HL-60 (cell line): Measurements from ENCODE around the gene CACNA1I.
A peak's percentile ranks its signal among the peaks of the same experiment; 100 is the strongest.

Source experiments
- DNase-seq, 2 experiments: peaks; one replicate each; pipeline ENCODE4 v3.0.0-alpha.2; 2010 to 2020; ENCODE audit warnings: low read depth in 1 of 2, low spot score in 1 of 2
- H3K27ac ChIP-seq: fragments of 250-450 bp; sonication (Bioruptor Pico); replicated peaks from 2 replicates; pipeline ENCODE4 v1.5.1; 2020; ENCODE audit warnings: mild to moderate bottlenecking, moderate library complexity
- H3K27me3 ChIP-seq: fragments of 250-450 bp; sonication (Bioruptor Pico); 2 replicates; pipeline ENCODE4 v1.5.1; 2021; ENCODE audit warnings: mild to moderate bottlenecking, moderate library complexity; ENCODE audit not compliant: insufficient read depth, poor library complexity, severe bottlenecking
- H3K4me3 ChIP-seq: replicated peaks from 2 replicates; pipeline ENCODE4 v1.5.1; 2011; ENCODE audit warnings: mild to moderate bottlenecking, control low read depth, low read length; ENCODE audit not compliant: insufficient read depth
- CTCF ChIP-seq: IDR thresholded peaks from one replicate; pipeline ENCODE4 v1.5.1; 2011; ENCODE audit warnings: low read length, control low read depth, inconsistent platforms; ENCODE audit not compliant: insufficient read depth
- GABPA ChIP-seq: IDR thresholded peaks from 2 replicates; pipeline ENCODE4 v1.6.1; 2012; ENCODE audit warnings: low read depth
- POLR2AphosphoS5 ChIP-seq: IDR thresholded peaks from 2 replicates; pipeline ENCODE4 v1.6.1; 2012; ENCODE audit warnings: low read depth
- SPI1 ChIP-seq: IDR thresholded peaks from 2 replicates; pipeline ENCODE4 v1.6.1; 2012; ENCODE audit warnings: low read depth, mild to moderate bottlenecking, borderline replicate concordance
- TF ChIP-seq, protein P1 (sequence below): IDR thresholded peaks from 2 replicates; pipeline ENCODE4 v1.6.1; 2012; ENCODE audit warnings: low read depth; ENCODE audit not compliant: insufficient replicate concordance

The CACNA1I gene

GRCh38 chr22:39558254-39558727 lies 12.3 kb upstream of the CACNA1I start:
- Histone ChIP-seq H3K27ac (no peak overlapping the region), H3K4me3 (no peak overlapping the region), H3K27me3 (peaks cover 35% of the 10 kb centered on the region)
- no peak for DNase-seq
- TF ChIP-seq CTCF (no peak), POLR2AphosphoS5 (no peak), GABPA (no peak), SPI1 (no peak)
- TF ChIP-seq, protein P1, sequence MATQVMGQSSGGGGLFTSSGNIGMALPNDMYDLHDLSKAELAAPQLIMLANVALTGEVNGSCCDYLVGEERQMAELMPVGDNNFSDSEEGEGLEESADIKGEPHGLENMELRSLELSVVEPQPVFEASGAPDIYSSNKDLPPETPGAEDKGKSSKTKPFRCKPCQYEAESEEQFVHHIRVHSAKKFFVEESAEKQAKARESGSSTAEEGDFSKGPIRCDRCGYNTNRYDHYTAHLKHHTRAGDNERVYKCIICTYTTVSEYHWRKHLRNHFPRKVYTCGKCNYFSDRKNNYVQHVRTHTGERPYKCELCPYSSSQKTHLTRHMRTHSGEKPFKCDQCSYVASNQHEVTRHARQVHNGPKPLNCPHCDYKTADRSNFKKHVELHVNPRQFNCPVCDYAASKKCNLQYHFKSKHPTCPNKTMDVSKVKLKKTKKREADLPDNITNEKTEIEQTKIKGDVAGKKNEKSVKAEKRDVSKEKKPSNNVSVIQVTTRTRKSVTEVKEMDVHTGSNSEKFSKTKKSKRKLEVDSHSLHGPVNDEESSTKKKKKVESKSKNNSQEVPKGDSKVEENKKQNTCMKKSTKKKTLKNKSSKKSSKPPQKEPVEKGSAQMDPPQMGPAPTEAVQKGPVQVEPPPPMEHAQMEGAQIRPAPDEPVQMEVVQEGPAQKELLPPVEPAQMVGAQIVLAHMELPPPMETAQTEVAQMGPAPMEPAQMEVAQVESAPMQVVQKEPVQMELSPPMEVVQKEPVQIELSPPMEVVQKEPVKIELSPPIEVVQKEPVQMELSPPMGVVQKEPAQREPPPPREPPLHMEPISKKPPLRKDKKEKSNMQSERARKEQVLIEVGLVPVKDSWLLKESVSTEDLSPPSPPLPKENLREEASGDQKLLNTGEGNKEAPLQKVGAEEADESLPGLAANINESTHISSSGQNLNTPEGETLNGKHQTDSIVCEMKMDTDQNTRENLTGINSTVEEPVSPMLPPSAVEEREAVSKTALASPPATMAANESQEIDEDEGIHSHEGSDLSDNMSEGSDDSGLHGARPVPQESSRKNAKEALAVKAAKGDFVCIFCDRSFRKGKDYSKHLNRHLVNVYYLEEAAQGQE = no peak

DNA sequence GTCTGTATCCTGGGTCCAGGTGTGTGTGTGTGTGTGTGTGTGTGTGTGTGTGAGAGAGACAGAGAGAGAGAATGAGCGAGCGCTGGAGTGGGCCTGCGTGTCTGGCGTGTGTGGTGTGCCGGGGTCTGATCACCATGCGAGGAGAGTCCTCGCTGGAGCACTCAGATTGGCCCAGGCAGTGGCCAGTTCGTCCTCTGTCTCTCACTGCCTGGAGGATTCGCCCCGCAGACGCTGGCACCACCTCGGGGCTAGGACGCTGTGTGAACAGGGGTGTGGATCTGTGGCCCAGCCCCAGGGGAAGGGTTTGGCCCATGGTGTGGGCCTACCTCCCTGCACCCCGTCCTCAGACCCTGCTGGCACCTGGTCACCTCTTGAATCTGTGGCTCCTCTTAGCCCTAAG lies 11.6 kb upstream of the CACNA1I start:
- Histone ChIP-seq H3K4me3 (no peak overlapping the region), H3K27ac (no peak overlapping the region), H3K27me3 (peaks cover 35% of the 10 kb centered on the region)
- DNase-seq = no peak
- TF ChIP-seq, protein P1 = no peak
- TF ChIP-seq SPI1 (no peak), POLR2AphosphoS5 (no peak), GABPA (no peak), CTCF (no peak)

DNA sequence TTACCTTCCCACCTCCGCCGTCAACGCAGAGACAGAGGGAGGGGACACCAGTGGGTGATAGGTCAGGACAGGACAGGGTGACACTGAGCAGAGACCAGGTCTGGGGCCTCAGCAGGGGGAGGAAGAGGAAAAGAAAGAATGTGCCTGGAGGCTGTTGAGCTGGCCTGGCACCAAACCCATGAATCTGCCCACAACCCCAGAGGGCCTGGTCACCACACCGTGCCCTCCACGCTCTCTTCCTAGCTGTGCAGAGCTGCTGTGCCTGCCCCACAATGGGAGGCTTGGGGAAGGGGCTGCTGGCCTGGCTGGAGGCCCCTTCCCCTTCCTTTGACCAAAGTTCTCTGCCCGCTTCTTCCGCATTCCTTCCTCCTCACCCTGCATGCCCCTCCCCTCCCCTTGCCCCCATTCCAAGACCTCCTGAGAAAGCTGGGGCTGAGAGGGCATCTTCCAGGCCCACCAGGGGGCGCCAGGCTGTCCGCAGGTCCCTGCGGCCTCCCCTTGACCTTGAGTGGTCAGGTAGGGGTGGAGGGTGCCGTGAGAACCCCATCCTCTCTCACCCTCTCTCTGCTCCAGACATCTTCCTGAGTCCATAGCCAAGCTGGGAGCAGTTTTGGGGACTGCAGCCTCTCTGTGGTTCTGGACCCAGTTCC lies 11.0 kb upstream of the CACNA1I start:
- no peak for DNase-seq
- no peak overlapping the region for H3K27ac ChIP-seq
- peaks cover 35% of the 10 kb centered on the region for H3K27me3 ChIP-seq
- H3K4me3 ChIP-seq = no peak overlapping the region
- TF ChIP-seq CTCF = peak; percentile 11
- no peak for TF ChIP-seq GABPA
- no peak for TF ChIP-seq POLR2AphosphoS5
- TF ChIP-seq, protein P1 = no peak
- TF ChIP-seq SPI1 = no peak
